HepG2 (cell line): ENCODE measurements around the gene TOGARAM1. TPM values are rescaled to one million over a fixed set of nuclear protein-coding genes. Genes with fewer than 3 reads are reported as not detected.

Source experiments
- CCDC6 ChIP-seq: sonication (generic); formaldehyde crosslinking; IDR thresholded peaks from 2 replicates; pipeline ENCODE4 v1.8.1; 2022; ENCODE audit warnings: mild to moderate bottlenecking, missing genetic modification reagents, moderate library complexity
- CENPT ChIP-seq: sonication (generic); formaldehyde crosslinking; IDR thresholded peaks from 2 replicates; pipeline ENCODE4 v1.8.0; 2022; ENCODE audit warnings: low read depth, mild to moderate bottlenecking, moderate library complexity, missing genetic modification reagents
- CREB1 ChIP-seq, 2 experiments: fragments of 450-650 bp in 1 of 2; IDR thresholded peaks; 2 replicates each; pipeline ENCODE4 v1.6.1; 2016 to 2017; ENCODE audit warnings: control low read depth in 1 of 2, mild to moderate bottlenecking in 1 of 2, missing compliant biosample characterization in 1 of 2, missing genetic modification characterization in 1 of 2
- FOXM1 ChIP-seq: sonication (generic); formaldehyde crosslinking; IDR thresholded peaks from 2 replicates; pipeline ENCODE4 v1.5.0; 2020; ENCODE audit warnings: missing genetic modification reagents
- HDAC2 ChIP-seq: sonication (generic); formaldehyde crosslinking; IDR thresholded peaks from 2 replicates; pipeline ENCODE4 v1.4.0; 2020; ENCODE audit warnings: missing genetic modification reagents
- HES4 ChIP-seq: sonication (generic); formaldehyde crosslinking; IDR thresholded peaks from 2 replicates; pipeline ENCODE4 v1.9.0; 2021; ENCODE audit warnings: mild to moderate bottlenecking, missing genetic modification reagents, borderline replicate concordance
- IRF9 ChIP-seq: sonication (generic); formaldehyde crosslinking; IDR thresholded peaks from 2 replicates; pipeline ENCODE4 v1.8.0; 2022; ENCODE audit warnings: missing genetic modification reagents, mild to moderate bottlenecking, borderline replicate concordance
- MAFG ChIP-seq: sonication (generic); formaldehyde crosslinking; IDR thresholded peaks from 2 replicates; pipeline ENCODE4 v1.5.1; 2020; ENCODE audit warnings: mild to moderate bottlenecking, missing genetic modification reagents
- MEIS2 ChIP-seq: sonication (generic); formaldehyde crosslinking; IDR thresholded peaks from 2 replicates; pipeline ENCODE4 v1.9.0; 2021; ENCODE audit warnings: mild to moderate bottlenecking, missing genetic modification reagents
- MXD3 ChIP-seq: IDR thresholded peaks from 2 replicates; pipeline ENCODE4 v1.6.1; 2016; ENCODE audit warnings: mild to moderate bottlenecking, missing biosample characterization, missing genetic modification reagents
- MXD4 ChIP-seq: IDR thresholded peaks from 2 replicates; pipeline ENCODE4 v1.6.1; 2016; ENCODE audit warnings: mild to moderate bottlenecking, missing biosample characterization, missing genetic modification reagents
- NONO ChIP-seq, 2 experiments: fragments of 450-650 bp in 1 of 2; sonication (generic) in 1 of 2; formaldehyde crosslinking in 1 of 2; IDR thresholded peaks in 1 of 2; conservative IDR thresholded peaks in 1 of 2; 2 replicates each; pipeline versions ENCODE4 v1.6.1 to v1.8.0; 2017 to 2022; ENCODE audit warnings: mild to moderate bottlenecking in 1 of 2, missing genetic modification reagents in 1 of 2, moderate library complexity in 1 of 2
- POLR2G ChIP-seq: fragments of 200-400 bp; formaldehyde crosslinking; IDR thresholded peaks from 2 replicates; pipeline ENCODE4 v1.6.1; 2018; ENCODE audit warnings: mild to moderate bottlenecking, low read depth, low read length, moderate library complexity
- RXRB ChIP-seq: IDR thresholded peaks from 2 replicates; pipeline ENCODE4 v1.6.1; 2016; ENCODE audit warnings: borderline replicate concordance, missing genetic modification reagents, missing compliant biosample characterization
- SAP130 ChIP-seq: IDR thresholded peaks from 2 replicates; pipeline ENCODE4 v1.6.1; 2016; ENCODE audit warnings: low read depth
- SETDB1 ChIP-seq: sonication (generic); formaldehyde crosslinking; IDR thresholded peaks from 2 replicates; pipeline ENCODE4 v1.5.1; 2020; ENCODE audit warnings: missing genetic modification reagents, mild to moderate bottlenecking, borderline replicate concordance
- ZFP91 ChIP-seq: sonication (generic); formaldehyde crosslinking; IDR thresholded peaks from 2 replicates; pipeline ENCODE4 v1.9.0; 2022; ENCODE audit warnings: missing genetic modification reagents, mild to moderate bottlenecking, borderline replicate concordance
- ZNF350 ChIP-seq: sonication (generic); formaldehyde crosslinking; IDR thresholded peaks from 2 replicates; pipeline ENCODE4 v1.4.0; 2020; ENCODE audit warnings: mild to moderate bottlenecking, low read depth, missing genetic modification reagents, borderline replicate concordance
- ZNF362 ChIP-seq: sonication (generic); formaldehyde crosslinking; IDR thresholded peaks from 2 replicates; pipeline ENCODE4 v1.4.0; 2020; ENCODE audit warnings: missing genetic modification reagents, mild to moderate bottlenecking, borderline replicate concordance
- ZNF619 ChIP-seq: sonication (generic); formaldehyde crosslinking; IDR thresholded peaks from 2 replicates; pipeline ENCODE4 v1.4.0; 2020; ENCODE audit warnings: mild to moderate bottlenecking, missing genetic modification reagents
- ZNF75D ChIP-seq: sonication (generic); formaldehyde crosslinking; IDR thresholded peaks from 2 replicates; pipeline ENCODE4 v1.8.1; 2023; ENCODE audit warnings: missing genetic modification reagents, mild to moderate bottlenecking, borderline replicate concordance
- ZNF800 ChIP-seq: sonication (generic); formaldehyde crosslinking; IDR thresholded peaks from 2 replicates; pipeline ENCODE4 v1.4.0; 2020; ENCODE audit warnings: missing genetic modification reagents
- polyA plus RNA-seq, 8 experiments: library from polyadenylated mRNA; depleted of rRNA in 3 of 8; stranded (reverse) in 7 of 8; unstranded in 1 of 8; fragments of >200 nt; fragmentation: Illumina TruSeq in 4 of 8; extraction: Trizol in 4 of 8; gene quantifications; 2 replicates each; pipeline versions ENCODE4 v1.2.1 to v1.2.3, GENCODE V29; 2011 to 2016; ENCODE audit warnings: low read depth in 4 of 8, missing spikeins in 1 of 8, mixed read lengths in 1 of 8; ENCODE audit not compliant: insufficient read depth in 1 of 8
- total RNA-seq, 5 experiments: library from RNA; depleted of rRNA; stranded (reverse); fragments of >200 nt; fragmentation: Illumina TruSeq; extraction: Trizol; gene quantifications; 2 replicates each; pipeline ENCODE4 v1.2.3, GENCODE V29; 2016; ENCODE audit warnings: low read depth in 1 of 5

The TOGARAM1 gene
- total and polyA plus RNA-seq, 2 of the 13 experiments (the other 11 are each of a cell fraction or from before 2014, with no cell fraction given): 5.6 to 9.8 TPM

GRCh38 chr14:45083976-45084722 is 122.2 kb downstream of the TOGARAM1 start, which contains the start of gene PRPF39 (continued):
- no peak for TF ChIP-seq FOXM1 (CRISPR knock-in tag)
- TF ChIP-seq CCDC6: no peak
- peak; percentile 54; the same call in 1 of the 2 replicates for TF ChIP-seq ZFP91 (CRISPR knock-in tag)
- no peak for TF ChIP-seq SETDB1 (CRISPR knock-in tag)
- TF ChIP-seq RXRB (CRISPR knock-in tag): peak; percentile 20; the same call in 1 of the 2 replicates
- peak; percentile 78; the same call in 1 of the 2 replicates for TF ChIP-seq IRF9
- TF ChIP-seq MAFG (CRISPR knock-in tag): no peak
- TF ChIP-seq CENPT (CRISPR knock-in tag): no peak
- TF ChIP-seq HDAC2 (CRISPR knock-in tag): 0 out of 2 replicates have a peak, but pooled peaks have one; percentile 15
- TF ChIP-seq CREB1 (IDR thresholded peaks at IDR 0.05): no peak
- TF ChIP-seq CREB1 (CRISPR knock-in tag; IDR thresholded peaks at IDR 0.05): no peak
- TF ChIP-seq NONO (IDR thresholded peaks at IDR 0.05): no peak
- peak; percentile 30; the same call in 1 of the 2 replicates for TF ChIP-seq NONO (CRISPR knock-in tag; conservative IDR thresholded peaks at IDR 0.05)
- TF ChIP-seq ZNF75D (CRISPR knock-in tag): no peak
- TF ChIP-seq ZNF362 (CRISPR knock-in tag): no peak; the same call in 1 of the 2 replicates
- TF ChIP-seq ZNF350 (CRISPR knock-in tag): peak; percentile 73; the same call in 1 of the 2 replicates
- TF ChIP-seq ZNF800 (CRISPR knock-in tag): no peak
- TF ChIP-seq ZNF619: 0 out of 2 replicates have a peak, but pooled peaks have one; percentile 64
- TF ChIP-seq MXD3 (CRISPR knock-in tag): peak; percentile 12; the same call in 1 of the 2 replicates
- no peak for TF ChIP-seq HES4
- TF ChIP-seq MXD4 (CRISPR knock-in tag): no peak
- peak; percentile 94 for TF ChIP-seq POLR2G
- no peak for TF ChIP-seq MEIS2 (CRISPR knock-in tag)
- TF ChIP-seq SAP130 (CRISPR knock-in tag): peak; percentile 83
